ENCODE measurements around the gene SPRYD7.

The SPRYD7 gene

GRCh38 chr13:49936075-49936967, at the start of gene SPRYD7:
TSS of gene SPRYD7 (minus strand) at chr13:49936340. CDS start at chr13:49936235, 105 bp downstream.
- H3K4me3 ChIP-seq (ENCODE audit: low read depth, low read length): peak within 1 kb of the TSS; percentile 84
- TF ChIP-seq, protein P1, sequence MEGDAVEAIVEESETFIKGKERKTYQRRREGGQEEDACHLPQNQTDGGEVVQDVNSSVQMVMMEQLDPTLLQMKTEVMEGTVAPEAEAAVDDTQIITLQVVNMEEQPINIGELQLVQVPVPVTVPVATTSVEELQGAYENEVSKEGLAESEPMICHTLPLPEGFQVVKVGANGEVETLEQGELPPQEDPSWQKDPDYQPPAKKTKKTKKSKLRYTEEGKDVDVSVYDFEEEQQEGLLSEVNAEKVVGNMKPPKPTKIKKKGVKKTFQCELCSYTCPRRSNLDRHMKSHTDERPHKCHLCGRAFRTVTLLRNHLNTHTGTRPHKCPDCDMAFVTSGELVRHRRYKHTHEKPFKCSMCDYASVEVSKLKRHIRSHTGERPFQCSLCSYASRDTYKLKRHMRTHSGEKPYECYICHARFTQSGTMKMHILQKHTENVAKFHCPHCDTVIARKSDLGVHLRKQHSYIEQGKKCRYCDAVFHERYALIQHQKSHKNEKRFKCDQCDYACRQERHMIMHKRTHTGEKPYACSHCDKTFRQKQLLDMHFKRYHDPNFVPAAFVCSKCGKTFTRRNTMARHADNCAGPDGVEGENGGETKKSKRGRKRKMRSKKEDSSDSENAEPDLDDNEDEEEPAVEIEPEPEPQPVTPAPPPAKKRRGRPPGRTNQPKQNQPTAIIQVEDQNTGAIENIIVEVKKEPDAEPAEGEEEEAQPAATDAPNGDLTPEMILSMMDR (IDR thresholded peaks at IDR 0.05; ENCODE audit: low read depth, low read length, missing control alignments): peak; percentile 90
- in situ Hi-C loops (cut with HindIII; ENCODE audit: low sequenced_read_pairs): no loop called here
- DNase-seq (ENCODE audit: low read depth): peak; percentile 93

DNA sequence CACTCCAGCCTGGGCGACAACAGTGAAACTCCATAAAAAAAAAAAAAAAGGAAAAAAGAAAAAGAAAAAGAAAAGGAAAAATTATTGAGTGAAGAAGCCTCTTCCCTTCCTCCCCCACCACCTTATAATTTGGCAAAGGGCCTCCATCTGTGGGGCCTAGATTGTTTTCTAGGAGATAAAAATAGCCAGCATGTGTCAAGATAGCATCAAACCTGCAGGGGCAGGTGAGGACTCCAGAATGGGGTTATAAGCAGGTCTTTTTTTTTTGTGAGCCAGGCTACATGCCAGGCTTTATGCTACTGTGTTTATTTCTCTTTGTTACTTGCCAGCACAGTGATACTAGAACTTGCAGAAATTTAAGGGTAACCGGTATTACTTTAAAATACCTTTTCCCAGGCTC, 49.0 kb upstream of the SPRYD7 start:
- no peak for DNase-seq (ENCODE audit: low read depth)
- no peak overlapping the region for H3K4me3 ChIP-seq (ENCODE audit: low read depth, low read length)
- in situ Hi-C loops (cut with HindIII; ENCODE audit: low sequenced_read_pairs): no loop called here
- TF ChIP-seq, protein P1 (IDR thresholded peaks at IDR 0.05; ENCODE audit: low read depth, low read length, missing control alignments): no peak

GRCh38 chr13:49980266-49980665, 44.1 kb upstream of the SPRYD7 start:
- TF ChIP-seq, protein P1 (IDR thresholded peaks at IDR 0.05; ENCODE audit: low read depth, low read length, missing control alignments): no peak
- no peak for DNase-seq (ENCODE audit: low read depth)
- H3K4me3 ChIP-seq (ENCODE audit: low read depth, low read length): no peak overlapping the region
- in situ Hi-C loops (cut with HindIII; ENCODE audit: low sequenced_read_pairs): no loop called here

- TF ChIP-seq, protein P1 (IDR thresholded peaks at IDR 0.05; ENCODE audit: low read depth, low read length, missing control alignments): no peak
- in situ Hi-C loops (cut with HindIII; ENCODE audit: low sequenced_read_pairs): no loop called here
- no peak for DNase-seq (ENCODE audit: low read depth)
- H3K4me3 ChIP-seq (ENCODE audit: low read depth, low read length): no peak overlapping the region
Measured at GRCh38 chr13:49977992-49978391, 41.9 kb upstream of the SPRYD7 start.

GRCh38 chr13:49976314-49977258, 40.4 kb upstream of the SPRYD7 start:
- in situ Hi-C loops (cut with HindIII; ENCODE audit: low sequenced_read_pairs): no loop called here
- H3K4me3 ChIP-seq (ENCODE audit: low read depth, low read length): no peak overlapping the region
- TF ChIP-seq, protein P1 (IDR thresholded peaks at IDR 0.05; ENCODE audit: low read depth, low read length, missing control alignments): peak; percentile 91
- DNase-seq (ENCODE audit: low read depth): peak; percentile 48

DNA sequence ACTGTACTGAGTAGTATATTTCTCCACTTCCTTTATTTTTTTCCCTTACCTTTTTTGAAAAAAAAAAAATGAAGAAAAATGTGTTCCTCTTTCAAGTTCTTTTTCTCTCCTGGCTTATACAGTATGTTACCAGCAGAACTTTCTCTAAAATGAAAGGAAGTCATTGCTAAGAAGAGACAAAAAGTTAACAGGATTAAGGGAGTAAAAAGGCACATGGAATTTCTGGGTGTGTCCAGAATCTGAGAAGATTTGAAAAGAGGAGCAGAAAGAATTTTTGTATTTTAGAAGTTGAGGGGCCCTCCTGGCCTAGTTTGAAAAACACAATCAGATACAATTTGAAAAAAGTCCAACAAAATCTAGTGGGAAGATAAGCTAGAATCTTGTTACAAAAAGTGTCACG, 39.7 kb upstream of the SPRYD7 start:
- H3K4me3 ChIP-seq (ENCODE audit: low read depth, low read length): no peak overlapping the region
- in situ Hi-C loops (cut with HindIII; ENCODE audit: low sequenced_read_pairs): no loop called here
- TF ChIP-seq, protein P1 (IDR thresholded peaks at IDR 0.05; ENCODE audit: low read depth, low read length, missing control alignments): no peak
- DNase-seq (ENCODE audit: low read depth): no peak

Measured in astrocyte of the cerebellum (primary cell).